GM19023 (cell line): ENCODE measurements around the gene SNRPB.
A peak's percentile ranks its signal among the peaks of the same experiment; 100 is the strongest.

Source experiments
- ATAC-seq: cut with Tn5 transposase; IDR thresholded peaks from one replicate; pipeline ENCODE4 v1.9.1; 2021; ENCODE audit warnings: mild to moderate bottlenecking, moderate library complexity; ENCODE audit not compliant: unreplicated experiment

The SNRPB gene

GRCh38 chr20:2475850-2476741 lies 5.5 kb upstream of the SNRPB start:
- ATAC-seq = no peak

GRCh38 chr20:2473516-2473915 lies 2.9 kb upstream of the SNRPB start:
- no peak for ATAC-seq

GRCh38 chr20:2469991-2470422 lies 582 bp downstream of the SNRPB start:
- ATAC-seq = peak; percentile 36

- no peak for ATAC-seq
These were observed 1.8 kb downstream of the SNRPB start for GRCh38 chr20:2468581-2469407.

- ATAC-seq = no peak
These were observed 3.2 kb downstream of the SNRPB start for GRCh38 chr20:2467412-2467811.

- ATAC-seq = no peak
These were observed 5.5 kb downstream of the SNRPB start for GRCh38 chr20:2465100-2465499.

GRCh38 chr20:2463616-2464365 lies 6.8 kb downstream of the SNRPB start:
- ATAC-seq = no peak

- no peak for ATAC-seq
These were observed 8.1 kb downstream of the SNRPB start for GRCh38 chr20:2462484-2462883.

GRCh38 chr20:2460752-2461424 lies 9.7 kb downstream of the SNRPB start:
- ATAC-seq = no peak

GRCh38 chr20:2459981-2460751 lies 10.4 kb downstream of the SNRPB start:
- ATAC-seq = no peak

GRCh38 chr20:2458919-2459499 lies 11.6 kb downstream of the SNRPB start:
- no peak for ATAC-seq

GRCh38 chr20:2455771-2456497 lies 14.7 kb downstream of the SNRPB start:
- no peak for ATAC-seq

GRCh38 chr20:2453792-2454191 lies 16.8 kb downstream of the SNRPB start:
- no peak for ATAC-seq

GRCh38 chr20:2451939-2452732 lies 18.5 kb downstream of the SNRPB start:
- no peak for ATAC-seq

GRCh38 chr20:2451422-2451821 lies 19.2 kb downstream of the SNRPB start:
- ATAC-seq = no peak

GRCh38 chr20:2449386-2449785 lies 21.2 kb downstream of the SNRPB start:
- ATAC-seq = no peak

GRCh38 chr20:2446845-2447244 lies 23.7 kb downstream of the SNRPB start:
- ATAC-seq = no peak

- no peak for ATAC-seq
These were observed 39.4 kb downstream of the SNRPB start for GRCh38 chr20:2431185-2431584.
